HFFc6 (cell line): ENCODE data around the gene L3HYPDH. TPM values are rescaled to one million over a fixed set of nuclear protein-coding genes. Genes with fewer than 3 reads are reported as not detected.

Experiments
- DNase-seq: peaks from one replicate; pipeline ENCODE4 v3.0.0-alpha.2; 2018
- H3K27ac Mint-ChIP-seq: 2 replicates; pipeline ENCODE4 v1.8.0; 2020; ENCODE audit warnings: mild to moderate bottlenecking, mixed read lengths
- H3K27me3 Mint-ChIP-seq: 2 replicates; pipeline ENCODE4 v1.8.0; 2021; ENCODE audit warnings: mild to moderate bottlenecking, moderate library complexity, mixed read lengths; ENCODE audit not compliant: insufficient read depth
- H3K36me3 Mint-ChIP-seq: 2 replicates; pipeline ENCODE4 v1.8.0; 2021; ENCODE audit warnings: low read depth, mixed read lengths
- H3K4me1 Mint-ChIP-seq: 2 replicates; pipeline ENCODE4 v1.8.0; 2020; ENCODE audit warnings: low read depth, mixed read lengths
- H3K4me3 Mint-ChIP-seq: 2 replicates; pipeline ENCODE4 v1.8.0; 2020; ENCODE audit warnings: mild to moderate bottlenecking, moderate library complexity, mixed read lengths
- H3K9me3 Mint-ChIP-seq: 2 replicates; pipeline ENCODE4 v1.8.0; 2020; ENCODE audit warnings: mild to moderate bottlenecking, mixed read lengths
- CTCF ChIP-seq: fragments of 200-600 bp; sonication (generic); IDR thresholded peaks from 2 replicates; pipeline ENCODE4 v1.5.0; 2021; ENCODE audit warnings: antibody characterized with exemption, mild to moderate bottlenecking
- total RNA-seq, 6 experiments: library from RNA; stranded (reverse); fragmentation: NEBNext Ultra II Directional; extraction: Animal tissue kit (Norgen Biotek cat#: 25700); gene quantifications; 2 replicates in 1 of 6; 3 replicates in 5 of 6; pipeline ENCODE4 v1.2.3, GENCODE V29; 2021

L3HYPDH gene
- total RNA-seq, 6 experiments from 2014 or later: 20.6 to 25.7 (median 21.4) TPM

GRCh38 chr14:59511916-59512575 lies 27.8 kb upstream of the L3HYPDH start:
- Mint-ChIP-seq H3K9me3 (peaks cover 4% of the 10 kb centered on the region; the same call in 1 of the 2 replicates), H3K4me1 (peaks cover 5% of the 10 kb centered on the region), H3K27ac (no peak overlapping the region), H3K4me3 (no peak overlapping the region), H3K27me3 (peaks cover 12% of the 10 kb centered on the region), H3K36me3 (no peaks in the 10 kb centered on the region)
- no peak for DNase-seq
- TF ChIP-seq CTCF: peak; percentile 73

GRCh38 chr14:59510966-59511365 lies 26.8 kb upstream of the L3HYPDH start:
- no peak for TF ChIP-seq CTCF
- no peak overlapping the region for H3K27ac Mint-ChIP-seq
- H3K4me1 Mint-ChIP-seq: peaks cover 5% of the 10 kb centered on the region

GRCh38 chr14:59510001-59510400 lies 25.8 kb upstream of the L3HYPDH start:
- Mint-ChIP-seq H3K27me3 (peaks cover 12% of the 10 kb centered on the region), H3K4me1 (peaks cover 5% of the 10 kb centered on the region), H3K9me3 (no peaks in the 10 kb centered on the region), H3K4me3 (no peak overlapping the region), H3K27ac (no peak overlapping the region), H3K36me3 (no peaks in the 10 kb centered on the region)
- TF ChIP-seq CTCF: no peak
- DNase-seq: no peak

More at GRCh38 chr14:59510966-59511365, 26.8 kb upstream of the L3HYPDH start:
- Mint-ChIP-seq H3K4me3 (no peak overlapping the region), H3K27me3 (peaks cover 12% of the 10 kb centered on the region), H3K9me3 (peaks cover 3% of the 10 kb centered on the region; the same call in 1 of the 2 replicates), H3K36me3 (no peaks in the 10 kb centered on the region)
- DNase-seq: no peak

GRCh38 chr14:59509101-59509500 lies 24.9 kb upstream of the L3HYPDH start:
- no peak for TF ChIP-seq CTCF
- H3K27me3 Mint-ChIP-seq: peaks cover 9% of the 10 kb centered on the region
- no peak overlapping the region for H3K27ac Mint-ChIP-seq

GRCh38 chr14:59507752-59508103 lies 23.5 kb upstream of the L3HYPDH start:
- no peak overlapping the region for H3K27ac Mint-ChIP-seq
- TF ChIP-seq CTCF: no peak
- H3K27me3 Mint-ChIP-seq: peaks cover 7% of the 10 kb centered on the region
- no peak overlapping the region for H3K4me3 Mint-ChIP-seq
- no peaks in the 10 kb centered on the region for H3K36me3 Mint-ChIP-seq
- peaks cover 5% of the 10 kb centered on the region for H3K4me1 Mint-ChIP-seq
- DNase-seq: no peak
- H3K9me3 Mint-ChIP-seq: no peaks in the 10 kb centered on the region

More at GRCh38 chr14:59509101-59509500, 24.9 kb upstream of the L3HYPDH start:
- peaks cover 5% of the 10 kb centered on the region for H3K4me1 Mint-ChIP-seq
- H3K4me3 Mint-ChIP-seq: no peak overlapping the region
- DNase-seq: no peak
- no peaks in the 10 kb centered on the region for H3K9me3 Mint-ChIP-seq
- no peaks in the 10 kb centered on the region for H3K36me3 Mint-ChIP-seq
